Keratinocyte (primary cell): ENCODE measurements around the gene PASD1.

Experiments used
- CTCF ChIP-seq, 3 experiments: IDR thresholded peaks in 1 of 3; conservative IDR thresholded peaks in 1 of 3; optimal IDR thresholded peaks in 1 of 3; 2 replicates in 2 of 3; 3 replicates in 1 of 3; pipeline versions ENCODE3 to v1.5.1; 2011; ENCODE audit warnings: low read length in 3 of 3, mild to moderate bottlenecking in 3 of 3, moderate library complexity in 2 of 3, control low read depth in 1 of 3, inconsistent platforms in 1 of 3; ENCODE audit not compliant: insufficient read depth in 2 of 3; ENCODE audit errors: extremely low read depth in 1 of 3
- EZH2 ChIP-seq: IDR thresholded peaks from one replicate; pipeline ENCODE4 v1.6.1; 2012; ENCODE audit warnings: inconsistent platforms, mild to moderate bottlenecking, low read length, moderate library complexity

- TF ChIP-seq CTCF (optimal IDR thresholded peaks at IDR 0.05 in 1 of 3, IDR thresholded peaks at IDR 0.05 in 1 of 3, conservative IDR thresholded peaks at IDR 0.05 in 1 of 3; ENCODE audit: extremely low read depth in 1 of 3, insufficient read depth in 2 of 3, low read length in 3 of 3) (no peak), EZH2 (no peak)
Measured at GRCh38 chrX:151692825-151693224, 129.3 kb downstream of the PASD1 start.
